B cell (primary cell): ENCODE measurements around the gene HOXA2. TPM values are rescaled to one million over a fixed set of nuclear protein-coding genes. Genes with fewer than 3 reads are reported as not detected.

Experiments
- ATAC-seq: fragments of 200-7000 bp; cut with Tn5 transposase; one replicate; pipeline ENCODE4 v1.10.0; 2021; ENCODE audit warnings: low read depth, mild to moderate bottlenecking, moderate number of reproducible peaks, moderate library complexity
- CTCF ChIA-PET: fragments of 350-600 bp; sonication (Branson Sonifier 250); formaldehyde crosslinking; loops from one replicate; lab custom pipeline; 2021; ENCODE audit warnings: antibody characterized with exemption, inconsistent platforms; lab: Charles Lee
- POLR2A ChIA-PET: fragments of 350-600 bp; sonication (Branson Sonifier 250); formaldehyde crosslinking; loops from one replicate; lab custom pipeline; 2021; ENCODE audit warnings: antibody characterized with exemption; lab: Charles Lee
- DNase-seq: peaks from one replicate; pipeline ENCODE4 v3.0.0; 2013
- H2AFZ ChIP-seq: 2 replicates; pipeline ENCODE4 v1.6.1; 2012; ENCODE audit warnings: mild to moderate bottlenecking, low read depth, low read length; ENCODE audit not compliant: insufficient read depth, poor library complexity, severe bottlenecking
- H3K27ac ChIP-seq, 2 donors: 1 replicate in 1 of 2; 2 replicates in 1 of 2; pipeline ENCODE4 v1.5.1; 2012 to 2013; ENCODE audit warnings: low read length in 2 of 2, mild to moderate bottlenecking in 2 of 2, moderate library complexity in 1 of 2
- H3K27me3 ChIP-seq, 4 experiments: fragments of 200-600 bp in 1 of 4; sonication (generic) in 1 of 4; replicated peaks in 1 of 4; 1 replicate in 2 of 4; 2 replicates in 2 of 4; pipeline versions ENCODE4 v1.6.1 to v1.7.0; 2013 to 2016; ENCODE audit warnings: low read length in 3 of 4, mild to moderate bottlenecking in 2 of 4, mixed read lengths in 1 of 4, moderate library complexity in 1 of 4; ENCODE audit not compliant: insufficient read depth in 4 of 4, control insufficient read depth in 3 of 4; ENCODE audit errors: control extremely low read depth in 1 of 4
- H3K36me3 ChIP-seq, 2 experiments: replicated peaks in 1 of 2; 1 replicate in 1 of 2; 2 replicates in 1 of 2; pipeline versions ENCODE4 v1.6.1 to v1.7.1; 2013; ENCODE audit warnings: low read length in 1 of 2; ENCODE audit not compliant: insufficient read depth in 2 of 2, control insufficient read depth in 1 of 2; ENCODE audit errors: control extremely low read depth in 1 of 2, extremely low read depth in 1 of 2
- H3K4me1 ChIP-seq, 2 donors: fragments of 200-600 bp in 1 of 2; sonication (generic) in 1 of 2; 1 replicate in 1 of 2; 2 replicates in 1 of 2; pipeline versions ENCODE4 v1.5.1 to v1.6.1; 2013 to 2017; ENCODE audit warnings: low read length in 2 of 2; ENCODE audit not compliant: control insufficient read depth in 2 of 2, insufficient read depth in 2 of 2
- H3K4me2 ChIP-seq: replicated peaks from 2 replicates; pipeline ENCODE3; 2012; ENCODE audit warnings: mild to moderate bottlenecking, low read depth, low read length; ENCODE audit not compliant: poor library complexity, severe bottlenecking
- H3K4me3 ChIP-seq, 5 experiments: fragments of 200-600 bp in 1 of 5; sonication (generic) in 1 of 5; 1 replicate in 3 of 5; 2 replicates in 2 of 5; pipeline versions ENCODE4 v1.5.1 to v1.7.0; 2011 to 2016; ENCODE audit warnings: low read length in 4 of 5, mild to moderate bottlenecking in 4 of 5, low read depth in 2 of 5, control low read depth in 1 of 5, moderate library complexity in 1 of 5; ENCODE audit not compliant: insufficient read depth in 1 of 5; ENCODE audit errors: control extremely low read depth in 1 of 5, extremely low read depth in 1 of 5
- H3K79me2 ChIP-seq: fragments of 200-600 bp; sonication (generic); one replicate; pipeline ENCODE4 v1.6.0; 2016; ENCODE audit warnings: low read length; ENCODE audit not compliant: control insufficient read depth, insufficient read depth
- H3K9ac ChIP-seq: fragments of 200-600 bp; sonication (generic); 2 replicates; pipeline ENCODE4 v1.6.1; 2017; ENCODE audit warnings: mild to moderate bottlenecking, low read length, moderate library complexity
- H3K9me3 ChIP-seq, 3 donors: one replicate each; pipeline versions ENCODE4 v1.6.1 to v1.7.1; 2013; ENCODE audit warnings: low read length in 2 of 3; ENCODE audit not compliant: control insufficient read depth in 2 of 3, insufficient read depth in 1 of 3; ENCODE audit errors: control extremely low read depth in 1 of 3
- H4K20me1 ChIP-seq: 2 replicates; pipeline ENCODE4 v1.6.0; 2012; ENCODE audit warnings: mild to moderate bottlenecking, low read length; ENCODE audit not compliant: insufficient read depth, control insufficient read depth, poor library complexity, severe bottlenecking
- H3K27ac Mint-ChIP-seq: one replicate; pipeline ENCODE4 v1.8.0; 2021; ENCODE audit warnings: mixed read lengths
- H3K27me3 Mint-ChIP-seq: one replicate; pipeline ENCODE4 v1.8.0; 2021; ENCODE audit warnings: mixed read lengths
- H3K4me1 Mint-ChIP-seq: one replicate; pipeline ENCODE4 v1.8.0; 2021; ENCODE audit warnings: mixed read lengths
- H3K4me3 Mint-ChIP-seq: one replicate; pipeline ENCODE4 v1.8.0; 2021; ENCODE audit warnings: mixed read lengths
- H3K9me3 Mint-ChIP-seq: one replicate; pipeline ENCODE4 v1.8.0; 2022; ENCODE audit warnings: mixed read lengths; ENCODE audit not compliant: insufficient read depth
- CTCF ChIP-seq: fragments of 200-600 bp; IDR thresholded peaks from one replicate; pipeline ENCODE4 v1.8.0; 2022; ENCODE audit warnings: antibody characterized with exemption, mild to moderate bottlenecking
- EZH2 ChIP-seq: IDR thresholded peaks from 2 replicates; pipeline ENCODE4 v1.6.1; 2012; ENCODE audit warnings: borderline replicate concordance, low read depth, mild to moderate bottlenecking, moderate library complexity, low read length; ENCODE audit not compliant: insufficient read depth, poor library complexity, severe bottlenecking
- WGBS: methylation state at CpG from one replicate; pipeline ENCODE4 v1.1.5; 2013; ENCODE audit warnings: missing lambda C conversion rate; ENCODE audit not compliant: insufficient coverage; 5-methylcytosine and 5-hydroxymethylcytosine counted together
- intact Hi-C: fragments of 100-400 bp; cut with micrococcal nuclease; formaldehyde crosslinking; loops from one replicate; pipeline ENCODE4 v1.10.0; 2022
- polyA minus RNA-seq: library from RNA; depleted of rRNA, polyadenylated mRNA; stranded (reverse); fragments of >200 nt; gene quantifications from 2 replicates; pipeline ENCODE4 v1.2.3, GENCODE V29; 2012
- polyA plus RNA-seq: library from polyadenylated mRNA; depleted of rRNA; stranded (reverse); fragments of >200 nt; gene quantifications from 2 replicates; pipeline ENCODE4 v1.2.3, GENCODE V29; 2012
- total RNA-seq, 2 donors: library from RNA; stranded (reverse); fragments of 120-200 nt in 1 of 2; gene quantifications; 1 replicate in 1 of 2; 2 replicates in 1 of 2; pipeline versions ENCODE4 v1.2.3 to v1.2.4, GENCODE V29; 2013 to 2022

Gene HOXA2
- total RNA-seq: not detected in 2 replicates
- 0.07 TPM for total RNA-seq (2013)
- polyA plus RNA-seq: not detected in 2 replicates
- polyA minus RNA-seq: not detected in 2 replicates

GRCh38 chr7:27102581-27103442 is at the start of gene HOXA2:
TSS of gene HOXA2 (minus strand) at chr7:27102683. CDS start at chr7:27102500, 183 bp downstream.
- POLR2A ChIA-PET: no interaction called here
- Histone ChIP-seq H4K20me1 (peaks cover 10% of the 10 kb centered on the region), H3K27ac (no peak within 1 kb of the TSS), H3K4me2 (peak within 1 kb of the TSS; percentile 63), H2AFZ (no peak within 1 kb of the TSS), H3K4me1 (peaks cover 26 to 34% of the 10 kb centered on the region in 2 donors), H3K9ac (peak within 1 kb of the TSS; percentile 8), H3K36me3 (no peaks in the 10 kb centered on the region), H3K27me3 (peaks cover 0 to 71% (median 60%) of the 10 kb centered on the region in 4 experiments), H3K9me3 (peaks cover 0 to 36% (median 0%) of the 10 kb centered on the region in 3 donors), H3K79me2 (no peaks in the 10 kb centered on the region), H3K4me3 (peak within 1 kb of the TSS in 2 of 5 experiments; percentile 6 to 44)
- H3K4me1 Mint-ChIP-seq: peaks cover 28% of the 10 kb centered on the region
- WGBS: 20% methylated on average over 17 of the region's 29 CpGs
- peak; percentile 30 for DNase-seq
- H3K27me3 Mint-ChIP-seq: peaks cover 73% of the 10 kb centered on the region
- H3K4me3 Mint-ChIP-seq: peak within 1 kb of the TSS; percentile 82
- H3K27ac Mint-ChIP-seq: no peak within 1 kb of the TSS
- ATAC-seq: no peak
- CTCF ChIA-PET: no interaction called here
- H3K9me3 Mint-ChIP-seq: no peaks in the 10 kb centered on the region
- TF ChIP-seq EZH2 (no peak), CTCF (no peak)
- intact Hi-C loops: no loop called here
